Central memory CD4-positive, alpha-beta T cell (primary cell): ENCODE data around the gene PTS.

Source experiments
- DNase-seq: peaks from one replicate; pipeline ENCODE4 v3.0.0; 2022

PTS gene

DNA sequence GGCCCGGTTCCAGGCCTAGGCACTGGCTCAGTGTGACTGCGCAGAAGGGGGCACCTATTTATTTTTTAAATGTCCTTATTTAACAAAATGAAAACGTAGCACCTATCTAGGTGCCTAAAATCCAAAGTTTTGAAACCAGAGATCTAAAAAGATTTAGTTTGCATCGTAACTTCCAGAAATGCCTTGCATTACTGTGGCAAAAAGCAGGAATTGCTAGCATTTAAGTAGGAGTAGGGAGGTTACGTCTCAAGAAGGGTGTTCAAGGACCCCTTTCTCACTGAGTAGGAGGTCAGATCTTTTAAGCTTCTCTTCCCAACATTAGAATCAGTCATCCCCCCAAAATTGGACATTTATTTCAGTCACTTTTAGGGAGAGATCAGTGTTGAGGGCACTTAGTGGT lies 42.2 kb downstream of the PTS start:
- no peak for DNase-seq

DNA sequence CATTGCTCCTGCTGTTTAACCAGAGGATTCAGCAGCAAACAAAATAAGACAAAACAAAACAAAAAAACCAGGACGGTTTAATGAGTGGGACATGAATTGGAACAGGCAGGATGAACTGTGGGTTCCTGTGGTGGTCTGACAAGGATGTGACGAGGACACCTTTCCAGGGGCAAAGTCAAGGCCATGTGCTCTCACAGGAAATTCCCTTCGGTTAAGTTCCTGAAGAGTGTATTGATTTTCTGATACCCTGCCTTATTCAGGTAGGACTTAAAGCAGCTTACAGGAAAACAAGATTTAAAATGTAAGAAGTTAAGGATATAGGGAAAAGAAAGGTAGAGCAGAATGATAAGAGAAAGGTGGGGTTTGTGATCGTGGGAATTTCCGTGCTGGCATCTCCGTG lies 42.9 kb downstream of the PTS start:
- DNase-seq, result no peak

DNA sequence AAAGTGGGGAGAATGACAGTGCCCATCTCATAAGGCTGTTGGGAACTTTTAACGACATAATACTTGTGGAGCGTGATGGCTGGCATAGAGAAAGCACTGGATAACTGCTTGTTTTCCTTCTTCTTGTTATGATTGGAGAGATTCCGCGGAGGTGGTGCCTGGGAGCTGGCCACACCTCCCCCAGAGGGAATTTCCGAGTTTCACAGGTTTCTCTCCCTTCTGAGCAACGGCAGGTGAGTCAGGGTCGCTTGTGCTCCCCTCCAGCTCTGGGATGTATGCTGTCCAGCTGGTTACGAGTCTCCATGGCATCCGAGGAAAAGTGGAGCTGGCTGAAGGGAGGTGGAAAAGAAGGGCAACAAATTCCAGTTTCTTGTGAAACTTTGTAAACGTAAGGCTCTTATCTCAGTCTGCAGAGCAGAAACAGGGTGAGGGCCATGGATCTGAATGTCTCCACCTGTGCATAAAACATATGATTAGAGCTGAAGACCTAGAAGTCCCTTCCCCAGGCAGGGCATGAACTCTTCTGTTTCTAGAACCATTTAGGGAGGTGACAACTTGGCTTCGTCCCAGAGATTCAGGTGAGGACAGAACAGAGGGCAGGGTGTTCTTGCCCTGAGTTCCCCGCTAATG lies 44.4 kb downstream of the PTS start:
- no peak for DNase-seq

DNA sequence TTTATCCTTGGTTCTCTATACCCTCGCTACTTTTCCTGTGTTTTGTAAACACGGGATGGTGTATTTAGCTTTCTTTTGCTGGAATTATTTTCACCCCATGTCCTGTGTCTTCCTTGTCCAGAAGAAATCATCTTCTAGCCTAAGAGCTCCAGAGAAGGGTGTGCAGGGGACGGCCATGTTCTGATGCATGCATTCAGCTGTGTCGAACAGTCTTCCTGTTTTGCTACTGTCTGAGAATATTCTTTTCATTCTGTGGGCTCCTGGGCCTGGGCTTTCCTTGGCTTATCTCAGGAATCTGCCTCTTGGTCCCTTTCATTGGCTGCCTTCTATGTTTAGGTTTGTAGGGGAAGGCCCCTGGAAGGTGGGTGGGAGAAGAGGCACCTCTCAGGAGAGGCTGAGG lies 45.0 kb downstream of the PTS start:
- no peak for DNase-seq

DNA sequence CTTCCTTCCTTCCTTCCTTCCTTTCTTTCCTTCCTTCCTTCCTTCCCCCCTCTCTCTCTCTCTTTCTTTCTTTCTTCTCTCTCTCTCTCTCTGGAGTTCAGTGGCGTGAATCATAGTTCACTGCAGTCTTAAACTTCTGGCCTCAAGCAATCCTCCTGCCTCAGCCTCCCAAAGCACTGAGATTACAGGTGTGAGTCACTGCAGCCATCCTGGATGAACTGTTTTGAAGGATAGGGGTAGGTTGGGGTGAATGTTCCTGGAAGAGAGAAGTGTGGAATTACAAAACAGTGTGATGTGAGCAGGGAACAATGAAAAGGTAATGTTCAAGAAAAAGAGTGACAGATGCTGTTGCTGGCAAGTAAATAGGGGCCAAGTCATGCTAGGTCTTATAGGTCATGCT lies 46.8 kb downstream of the PTS start:
- DNase-seq, result no peak

DNA sequence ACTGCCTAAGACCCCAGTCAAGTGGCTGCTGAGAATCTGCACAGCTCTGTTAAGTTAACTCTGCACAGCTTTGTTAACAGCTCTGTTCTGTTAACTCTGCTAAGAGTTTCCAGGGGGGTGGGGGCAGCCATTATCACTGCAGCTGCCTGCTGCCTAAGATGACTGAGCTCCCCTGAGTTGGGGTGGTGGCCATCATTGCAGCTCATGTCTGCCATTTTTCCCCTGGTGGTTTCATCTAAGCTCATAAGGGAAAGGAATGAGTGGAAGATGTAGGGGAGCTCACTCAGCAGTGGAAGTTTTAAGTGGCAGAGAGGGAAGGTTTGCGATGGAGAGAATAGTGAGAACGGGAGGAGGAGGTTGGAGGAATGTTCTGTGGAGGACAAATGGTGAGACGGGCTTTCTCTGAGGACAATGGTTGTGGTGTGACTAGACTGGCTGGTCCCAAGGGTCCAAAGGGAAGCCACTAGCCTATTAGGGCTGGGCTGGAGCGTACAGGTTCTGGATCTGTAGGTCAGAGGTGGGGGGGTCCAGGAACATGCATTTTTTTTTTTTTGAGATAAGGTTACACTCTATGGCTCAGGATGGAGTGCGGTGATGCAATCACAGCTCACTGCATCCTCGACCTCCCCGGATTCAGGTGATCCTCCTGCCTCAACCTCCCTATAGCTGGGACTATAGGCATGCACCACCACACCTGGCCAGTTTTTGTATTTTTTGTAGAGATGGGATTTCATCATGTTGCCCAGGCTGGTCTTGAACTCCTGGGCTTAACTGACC lies 48.0 kb downstream of the PTS start:
- no peak for DNase-seq

DNA sequence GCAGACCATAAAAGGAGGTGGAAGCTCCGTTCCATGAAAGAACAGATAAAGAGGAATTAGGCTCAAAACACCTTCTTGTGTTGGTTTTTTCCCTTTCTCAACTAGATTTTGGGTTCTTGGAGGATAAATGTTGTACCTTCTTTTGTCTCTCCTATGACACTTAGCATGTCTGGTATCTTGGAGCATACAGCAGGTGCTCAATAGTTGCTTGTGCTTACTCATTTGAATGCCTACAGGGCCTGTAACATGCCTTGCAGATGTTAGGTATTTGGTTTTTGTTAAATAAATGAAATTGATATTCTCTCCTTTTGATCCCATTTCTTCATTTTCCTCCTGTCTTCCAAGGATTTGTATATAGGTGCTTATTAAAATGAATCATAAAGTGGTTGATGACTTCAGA lies 50.8 kb downstream of the PTS start:
- no peak for DNase-seq

DNA sequence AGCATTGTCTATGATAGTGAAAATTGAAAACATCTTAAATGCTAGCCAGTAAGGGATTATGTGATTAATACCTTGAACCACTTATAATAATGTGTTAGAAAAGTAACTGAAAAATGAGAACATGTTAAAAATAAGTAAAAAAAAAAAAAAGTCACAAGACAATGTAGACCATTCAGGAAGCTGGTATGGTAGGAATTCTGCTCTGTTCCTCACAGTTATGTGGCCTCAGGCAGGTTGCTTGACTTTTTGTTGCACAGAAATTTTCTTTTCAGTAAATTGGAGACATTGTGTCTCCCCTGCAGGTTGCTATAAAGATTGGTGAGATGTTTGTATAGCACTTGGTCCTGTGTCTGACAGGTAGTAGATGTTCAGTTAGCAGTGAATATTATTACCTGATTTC lies 51.7 kb downstream of the PTS start:
- no peak for DNase-seq

DNA sequence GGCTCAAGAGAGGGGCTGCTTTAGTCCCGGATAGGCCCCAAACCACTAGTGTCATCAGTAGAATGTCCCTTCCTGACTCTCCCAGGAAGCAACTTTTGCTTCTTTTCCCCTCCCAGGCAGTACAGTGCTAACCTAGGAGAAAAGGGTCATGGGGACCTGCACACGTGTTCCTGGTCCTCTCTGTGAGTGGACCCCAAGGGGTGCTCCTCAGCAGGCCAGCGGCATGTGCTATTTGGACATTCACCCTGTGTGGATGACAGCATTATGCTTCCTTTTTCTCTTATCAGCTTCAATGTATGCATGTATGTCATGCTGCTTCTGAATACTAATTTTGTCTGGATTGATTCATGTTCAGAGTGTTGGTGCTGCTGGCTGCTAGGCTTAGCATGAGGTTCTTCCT lies 52.6 kb downstream of the PTS start:
- no peak for DNase-seq

DNA sequence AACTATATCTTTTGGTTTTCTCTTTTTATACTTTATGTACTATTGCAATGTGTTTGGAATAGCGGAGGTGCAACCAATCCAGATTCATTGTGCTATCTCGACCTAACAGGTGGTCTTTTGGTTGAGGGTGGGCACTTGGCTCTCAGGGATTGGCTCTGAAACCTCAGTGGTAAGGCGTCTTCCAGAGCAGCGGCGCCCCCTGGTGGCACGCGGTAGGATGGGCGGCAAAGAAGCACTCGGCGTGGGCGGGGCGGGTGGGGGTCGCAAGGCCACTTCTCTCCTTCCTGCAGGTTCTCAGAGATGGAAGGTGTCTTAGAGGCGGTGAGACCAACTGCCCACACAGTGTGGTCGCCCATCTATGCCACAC lies 53.7 kb downstream of the PTS start:
- peak; percentile 63 for DNase-seq

DNA sequence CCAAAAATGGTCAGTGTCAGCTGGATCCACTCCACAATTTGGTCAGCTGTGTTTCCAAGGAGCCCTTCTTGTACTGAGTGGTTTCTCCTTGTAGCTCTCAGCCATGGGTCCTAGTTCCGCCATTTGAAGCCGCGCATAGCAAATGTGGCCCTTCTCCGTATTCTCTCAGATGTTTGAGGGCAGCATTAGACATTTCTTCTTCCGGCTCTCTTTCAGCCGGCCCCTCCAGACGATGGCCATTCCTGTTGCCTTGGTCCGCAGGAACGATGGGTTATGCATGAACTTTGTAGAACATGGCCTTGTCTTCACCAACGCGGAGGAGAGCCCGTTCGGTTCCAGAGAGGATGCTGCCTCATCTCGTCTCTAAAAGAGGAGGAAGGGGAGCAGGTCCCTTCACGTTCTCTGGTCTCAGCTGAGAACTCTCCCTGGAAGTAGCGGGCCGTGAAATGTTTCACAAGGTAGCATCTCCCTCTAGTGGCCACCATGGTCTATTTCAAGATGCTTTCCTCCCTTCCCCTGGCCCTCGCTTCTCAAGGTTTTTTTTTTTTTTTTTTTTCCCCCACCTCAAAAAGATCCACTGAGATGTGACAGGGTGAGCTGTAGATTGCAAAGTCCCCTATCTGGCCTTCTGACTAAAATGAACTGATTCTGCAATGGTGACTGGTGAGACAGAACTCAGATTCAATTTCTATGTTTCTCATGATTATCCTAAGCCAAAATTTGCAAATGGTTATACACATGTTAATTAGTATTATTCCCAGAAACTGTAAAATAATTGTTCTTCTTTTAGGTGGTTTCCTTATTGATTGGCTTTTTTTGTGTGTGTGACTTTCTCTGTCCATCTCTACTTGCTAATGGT lies 54.3 kb downstream of the PTS start:
- DNase-seq, result peak; percentile 74

DNA sequence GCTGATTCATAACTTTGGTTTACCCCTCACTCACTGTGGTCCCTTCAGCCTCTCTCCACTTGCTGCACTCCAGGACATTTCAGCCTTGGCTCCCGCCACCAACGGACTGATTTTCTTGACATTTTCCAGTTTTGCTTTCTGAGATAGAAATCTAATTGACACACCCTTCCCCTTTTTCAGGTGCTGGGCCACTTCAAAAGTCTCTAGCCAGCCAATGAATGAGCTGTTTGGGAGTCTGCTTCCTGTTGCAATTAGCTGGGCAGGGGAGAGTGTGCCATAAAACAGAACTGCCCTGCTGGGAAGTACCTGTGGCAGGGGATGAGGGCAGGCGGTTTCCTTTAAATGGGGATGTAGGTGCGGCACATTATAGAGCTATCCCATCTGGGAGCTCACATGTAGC lies 55.5 kb downstream of the PTS start:
- no peak for DNase-seq
